IMR-90 (cell line): ENCODE data around the gene RPTOR. TPM values are rescaled to one million over a fixed set of nuclear protein-coding genes. Genes with fewer than 3 reads are reported as not detected.
A peak's percentile ranks its signal among the peaks of the same experiment; 100 is the strongest.

ENCODE experiments used
- ATAC-seq: fragments of 200-7000 bp; cut with Tn5 transposase; 2 replicates; pipeline ENCODE4 v1.9.1; 2020; ENCODE audit warnings: low read depth, mild to moderate bottlenecking, moderate library complexity
- BruUV-seq: library from RNA; stranded (reverse); fragments of 400-500 nt; replicated peaks from 2 replicates; lab custom pipeline; 2021; lab: Mats Ljungman, UMichigan
- CTCF ChIA-PET: fragments of 300-600 bp; formaldehyde crosslinking; extraction: SDS; loops from one replicate; lab custom pipeline; 2021; ENCODE audit warnings: antibody characterized with exemption; lab: Yijun Ruan, JAX
- POLR2A ChIA-PET: fragments of 300-600 bp; sonication (Branson Sonifier 250); formaldehyde crosslinking; loops from one replicate; lab custom pipeline; 2022; ENCODE audit warnings: antibody characterized with exemption; ENCODE audit not compliant: unreplicated experiment; lab: Charles Lee
- DNase-seq: peaks from one replicate; pipeline ENCODE4 v3.0.0; 2013
- H2AFZ ChIP-seq: replicated peaks from 2 replicates; pipeline ENCODE3; 2013; ENCODE audit warnings: low read length, mild to moderate bottlenecking; ENCODE audit not compliant: poor library complexity
- H2AK5ac ChIP-seq: 2 replicates; pipeline ENCODE4 v1.6.1; 2013; ENCODE audit warnings: low read depth, low read length, inconsistent platforms
- H2AK9ac ChIP-seq: replicated peaks from 2 replicates; pipeline ENCODE3; 2013; ENCODE audit warnings: mild to moderate bottlenecking, low read depth, low read length, moderate library complexity; ENCODE audit not compliant: poor library complexity
- H2BK120ac ChIP-seq: 2 replicates; pipeline ENCODE4 v1.6.1; 2013; ENCODE audit warnings: low read depth, low read length, inconsistent platforms
- H2BK15ac ChIP-seq: 3 replicates; pipeline ENCODE4 v1.6.1; 2013; ENCODE audit warnings: low read depth, low read length, inconsistent platforms
- H2BK20ac ChIP-seq: 2 replicates; pipeline ENCODE4 v1.6.1; 2013; ENCODE audit warnings: low read depth, mild to moderate bottlenecking, inconsistent platforms, low read length, moderate library complexity
- H2BK5ac ChIP-seq: 2 replicates; pipeline ENCODE4 v1.6.1; 2013; ENCODE audit warnings: mild to moderate bottlenecking, low read depth, low read length, inconsistent platforms; ENCODE audit not compliant: poor library complexity, severe bottlenecking
- H3K14ac ChIP-seq: replicated peaks from 2 replicates; pipeline ENCODE4 v1.6.1; 2013; ENCODE audit warnings: low read depth, low read length, inconsistent platforms
- H3K18ac ChIP-seq: 2 replicates; pipeline ENCODE4 v1.6.1; 2013; ENCODE audit warnings: low read depth, low read length, control low read depth
- H3K23ac ChIP-seq: 2 replicates; pipeline ENCODE4 v1.6.1; 2013; ENCODE audit warnings: low read depth, low read length, inconsistent platforms
- H3K27ac ChIP-seq: 2 replicates; pipeline ENCODE4 v1.5.1; 2013; ENCODE audit warnings: mild to moderate bottlenecking, control low read depth, low read length; ENCODE audit not compliant: insufficient read depth
- H3K27me3 ChIP-seq: 2 replicates; pipeline ENCODE4 v1.6.1; 2013; ENCODE audit warnings: low read length; ENCODE audit not compliant: control insufficient read depth, insufficient read depth
- H3K36me3 ChIP-seq: 2 replicates; pipeline ENCODE4 v1.6.1; 2013; ENCODE audit warnings: low read length, mixed read lengths; ENCODE audit not compliant: control insufficient read depth, insufficient read depth
- H3K4ac ChIP-seq: 2 replicates; pipeline ENCODE4 v1.6.1; 2013; ENCODE audit warnings: low read depth, low read length, inconsistent platforms
- H3K4me1 ChIP-seq: 2 replicates; pipeline ENCODE4 v1.6.1; 2013; ENCODE audit warnings: low read length, mixed read lengths; ENCODE audit not compliant: control insufficient read depth, insufficient read depth
- H3K4me2 ChIP-seq: 2 replicates; pipeline ENCODE4 v1.6.1; 2013; ENCODE audit warnings: low read depth, mild to moderate bottlenecking, control low read depth, low read length, moderate library complexity
- H3K4me3 ChIP-seq: 2 replicates; pipeline ENCODE4 v1.5.1; 2013; ENCODE audit warnings: low read depth, mild to moderate bottlenecking, control low read depth, low read length, moderate library complexity; ENCODE audit not compliant: insufficient read depth
- H3K56ac ChIP-seq: 2 replicates; pipeline ENCODE4 v1.6.1; 2013; ENCODE audit warnings: low read length, inconsistent platforms; ENCODE audit not compliant: insufficient read depth; ENCODE audit errors: extremely low read depth
- H3K79me1 ChIP-seq, 2 experiments: 2 replicates each; pipeline ENCODE4 v1.6.1; 2013; ENCODE audit warnings: low read length in 2 of 2, inconsistent platforms in 1 of 2, low read depth in 1 of 2
- H3K9ac ChIP-seq: 2 replicates; pipeline ENCODE4 v1.6.1; 2013; ENCODE audit warnings: low read depth, low read length, control low read depth
- H3K9me1 ChIP-seq: 2 replicates; pipeline ENCODE4 v1.6.1; 2013; ENCODE audit warnings: low read length, inconsistent platforms; ENCODE audit not compliant: insufficient read depth
- H3K9me3 ChIP-seq: 2 replicates; pipeline ENCODE4 v1.6.1; 2013; ENCODE audit warnings: low read length; ENCODE audit not compliant: control insufficient read depth, insufficient read depth
- H4K20me1 ChIP-seq: 2 replicates; pipeline ENCODE4 v1.6.1; 2013; ENCODE audit warnings: low read length, inconsistent platforms; ENCODE audit not compliant: insufficient read depth
- H4K5ac ChIP-seq: 2 replicates; pipeline ENCODE4 v1.6.1; 2013; ENCODE audit warnings: mild to moderate bottlenecking, low read depth, low read length, control low read depth
- H4K8ac ChIP-seq, 2 experiments: 2 replicates each; pipeline ENCODE4 v1.6.1; 2013; ENCODE audit warnings: low read depth in 2 of 2, low read length in 2 of 2, control low read depth in 1 of 2, inconsistent platforms in 1 of 2
- H4K91ac ChIP-seq: 2 replicates; pipeline ENCODE4 v1.6.1; 2013; ENCODE audit warnings: low read depth, low read length, inconsistent platforms; ENCODE audit not compliant: insufficient read depth
- BHLHE40 ChIP-seq: fragments of 150-350 bp; IDR thresholded peaks from 2 replicates; pipeline ENCODE4 v1.6.1; 2016; ENCODE audit warnings: mild to moderate bottlenecking, low read depth, low read length
- CEBPB ChIP-seq: IDR thresholded peaks from 2 replicates; pipeline ENCODE4 v1.6.1; 2012; ENCODE audit warnings: low read depth, low read length, improper control_type of control experiment
- CHD1 ChIP-seq: IDR thresholded peaks from 2 replicates; pipeline ENCODE4 v1.6.1; 2012; ENCODE audit warnings: low read depth, low read length, improper control_type of control experiment
- FOS ChIP-seq: fragments of 150-350 bp; IDR thresholded peaks from 2 replicates; pipeline ENCODE4 v1.6.1; 2016; ENCODE audit warnings: low read depth, low read length
- MAFK ChIP-seq: IDR thresholded peaks from 2 replicates; pipeline ENCODE4 v1.6.1; 2012; ENCODE audit warnings: low read depth, low read length, improper control_type of control experiment
- MAZ ChIP-seq: IDR thresholded peaks from 2 replicates; pipeline ENCODE4 v1.6.1; 2012; ENCODE audit warnings: low read depth, mild to moderate bottlenecking, low read length, improper control_type of control experiment, moderate library complexity, borderline replicate concordance
- MXI1 ChIP-seq: IDR thresholded peaks from 2 replicates; pipeline ENCODE4 v1.6.1; 2012; ENCODE audit warnings: low read depth, mild to moderate bottlenecking, low read length, moderate library complexity, borderline replicate concordance
- NFE2L2 ChIP-seq: fragments of 150-350 bp; IDR thresholded peaks from 2 replicates; pipeline ENCODE4 v1.6.1; 2016; ENCODE audit warnings: low read depth, mild to moderate bottlenecking, low read length
- POLR2A ChIP-seq: IDR thresholded peaks from 2 replicates; pipeline ENCODE4 v1.6.1; 2012; ENCODE audit warnings: mild to moderate bottlenecking, low read depth, low read length
- RAD21 ChIP-seq: IDR thresholded peaks from 2 replicates; pipeline ENCODE4 v1.6.1; 2012; ENCODE audit warnings: low read length, improper control_type of control experiment
- RCOR1 ChIP-seq: IDR thresholded peaks from 2 replicates; pipeline ENCODE4 v1.6.1; 2012; ENCODE audit warnings: mild to moderate bottlenecking, low read length, improper control_type of control experiment; ENCODE audit not compliant: insufficient replicate concordance
- RFX5 ChIP-seq: IDR thresholded peaks from 2 replicates; pipeline ENCODE4 v1.8.0; 2012; ENCODE audit warnings: low read depth, mild to moderate bottlenecking, low read length, moderate library complexity
- SMC3 ChIP-seq: fragments of 150-350 bp; IDR thresholded peaks from 2 replicates; pipeline ENCODE4 v1.6.1; 2016; ENCODE audit warnings: low read depth, mild to moderate bottlenecking, antibody characterized with exemption, low read length, moderate library complexity
- WGBS, 2 experiments: methylation state at CpG; one replicate each; pipeline versions ENCODE4 v1.1.5 to v1.1.7; 2013; ENCODE audit warnings: missing lambda C conversion rate in 2 of 2; ENCODE audit not compliant: insufficient read length in 1 of 2; ENCODE audit errors: extremely low coverage in 2 of 2; 5-methylcytosine and 5-hydroxymethylcytosine counted together
- dilution Hi-C: fragments of 300-500 bp; cut with HindIII; formaldehyde crosslinking; loops from one replicate; pipeline ENCODE4 v1.14.3; 2018; ENCODE audit warnings: low sequenced_read_pairs; ENCODE audit not compliant: unreplicated experiment
- in situ Hi-C: fragments of 300-500 bp; cut with MboI; formaldehyde crosslinking; loops from 3 replicates; pipeline ENCODE4 v1.14.3; 2019; ENCODE audit warnings: low sequenced_read_pairs, inconsistent platforms, mixed read lengths
- intact Hi-C: fragments of 100-400 bp; cut with micrococcal nuclease; formaldehyde crosslinking; loops from 2 replicates; pipeline ENCODE4 v1.10.0; 2022
- polyA plus RNA-seq, 3 experiments: library from polyadenylated mRNA; depleted of rRNA; stranded (reverse); fragments of >200 nt; gene quantifications; 2 replicates each; pipeline ENCODE4 v1.2.3, GENCODE V29; 2012; ENCODE audit warnings: low replicate concordance in 1 of 3
- total RNA-seq: library from RNA; depleted of rRNA; stranded (reverse); fragments of >200 nt; gene quantifications from 2 replicates; pipeline ENCODE4 v1.2.3, GENCODE V29; 2012
- TF ChIP-seq, protein P1 (sequence below): fragments of 150-350 bp; IDR thresholded peaks from 2 replicates; pipeline ENCODE4 v1.6.1; 2017; ENCODE audit warnings: mild to moderate bottlenecking, antibody characterized with exemption, low read length, low read depth
- TF ChIP-seq, protein P2 (sequence below): fragments of 150-350 bp; IDR thresholded peaks from 2 replicates; pipeline ENCODE4 v1.6.1; 2016; ENCODE audit warnings: low read depth, mild to moderate bottlenecking, low read length, moderate library complexity, borderline replicate concordance
- TF ChIP-seq, protein P3 (sequence below): conservative IDR thresholded peaks from 2 replicates; pipeline ENCODE4 v1.5.1; 2012; ENCODE audit warnings: mild to moderate bottlenecking, low read depth, low read length, improper control_type of control experiment

RPTOR gene
- total and polyA plus RNA-seq, 2 of the 4 experiments (the other 2 are of a cell fraction), result 10.8 to 14.7 TPM

DNA sequence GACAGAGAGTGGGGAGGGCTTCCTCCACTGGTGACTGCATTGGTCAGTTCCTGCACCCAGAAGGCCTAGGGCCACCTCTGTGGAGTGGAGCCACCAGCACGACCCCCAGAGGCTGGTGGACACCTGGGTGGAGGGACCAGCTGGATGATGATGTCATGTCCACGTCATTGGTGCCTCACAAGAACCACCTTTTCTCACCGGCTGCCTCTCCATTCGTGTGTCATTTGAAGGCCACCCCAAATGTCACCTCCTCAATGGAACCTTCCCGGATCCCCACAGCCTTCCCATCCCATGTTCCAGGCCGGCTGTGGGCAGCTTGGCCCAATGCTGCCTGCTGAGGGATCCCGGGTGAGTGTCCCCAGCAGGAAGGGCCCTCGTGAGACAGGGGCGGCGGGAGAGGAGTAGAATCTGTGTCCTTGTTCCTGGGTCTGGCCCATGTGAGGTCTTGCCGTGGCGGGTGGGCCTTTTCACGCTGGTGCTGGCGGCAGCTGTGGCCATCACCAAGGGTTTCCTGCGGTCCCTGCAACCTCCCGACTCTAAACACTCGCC, 437.9 kb downstream of the RPTOR start:
- no peaks in the 10 kb centered on the region for H3K27me3 ChIP-seq
- H2AFZ ChIP-seq, result peak overlapping the region; percentile 43
- H3K4me2 ChIP-seq, result no peak overlapping the region
- no peak overlapping the region for H3K56ac ChIP-seq
- H3K4me3 ChIP-seq, result no peak overlapping the region
- peaks cover 12% of the 10 kb centered on the region; the same call in 1 of the 2 replicates for H3K9me1 ChIP-seq
- no peak overlapping the region for H2BK20ac ChIP-seq
- no peak overlapping the region for H3K9ac ChIP-seq
- TF ChIP-seq RCOR1, result no peak
- TF ChIP-seq RAD21, result no peak
- TF ChIP-seq, protein P1, sequence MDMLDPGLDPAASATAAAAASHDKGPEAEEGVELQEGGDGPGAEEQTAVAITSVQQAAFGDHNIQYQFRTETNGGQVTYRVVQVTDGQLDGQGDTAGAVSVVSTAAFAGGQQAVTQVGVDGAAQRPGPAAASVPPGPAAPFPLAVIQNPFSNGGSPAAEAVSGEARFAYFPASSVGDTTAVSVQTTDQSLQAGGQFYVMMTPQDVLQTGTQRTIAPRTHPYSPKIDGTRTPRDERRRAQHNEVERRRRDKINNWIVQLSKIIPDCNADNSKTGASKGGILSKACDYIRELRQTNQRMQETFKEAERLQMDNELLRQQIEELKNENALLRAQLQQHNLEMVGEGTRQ, result no peak
- no peak for TF ChIP-seq NFE2L2
- TF ChIP-seq RFX5, result no peak
- TF ChIP-seq MAZ, result no peak
- TF ChIP-seq, protein P2, sequence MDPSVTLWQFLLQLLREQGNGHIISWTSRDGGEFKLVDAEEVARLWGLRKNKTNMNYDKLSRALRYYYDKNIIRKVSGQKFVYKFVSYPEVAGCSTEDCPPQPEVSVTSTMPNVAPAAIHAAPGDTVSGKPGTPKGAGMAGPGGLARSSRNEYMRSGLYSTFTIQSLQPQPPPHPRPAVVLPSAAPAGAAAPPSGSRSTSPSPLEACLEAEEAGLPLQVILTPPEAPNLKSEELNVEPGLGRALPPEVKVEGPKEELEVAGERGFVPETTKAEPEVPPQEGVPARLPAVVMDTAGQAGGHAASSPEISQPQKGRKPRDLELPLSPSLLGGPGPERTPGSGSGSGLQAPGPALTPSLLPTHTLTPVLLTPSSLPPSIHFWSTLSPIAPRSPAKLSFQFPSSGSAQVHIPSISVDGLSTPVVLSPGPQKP, result no peak
- no peak for TF ChIP-seq CHD1
- no peak for TF ChIP-seq MXI1
- no peak for TF ChIP-seq SMC3
- no peak for TF ChIP-seq FOS
- no peak for TF ChIP-seq CEBPB
- no peak for TF ChIP-seq MAFK
- TF ChIP-seq, protein P3, sequence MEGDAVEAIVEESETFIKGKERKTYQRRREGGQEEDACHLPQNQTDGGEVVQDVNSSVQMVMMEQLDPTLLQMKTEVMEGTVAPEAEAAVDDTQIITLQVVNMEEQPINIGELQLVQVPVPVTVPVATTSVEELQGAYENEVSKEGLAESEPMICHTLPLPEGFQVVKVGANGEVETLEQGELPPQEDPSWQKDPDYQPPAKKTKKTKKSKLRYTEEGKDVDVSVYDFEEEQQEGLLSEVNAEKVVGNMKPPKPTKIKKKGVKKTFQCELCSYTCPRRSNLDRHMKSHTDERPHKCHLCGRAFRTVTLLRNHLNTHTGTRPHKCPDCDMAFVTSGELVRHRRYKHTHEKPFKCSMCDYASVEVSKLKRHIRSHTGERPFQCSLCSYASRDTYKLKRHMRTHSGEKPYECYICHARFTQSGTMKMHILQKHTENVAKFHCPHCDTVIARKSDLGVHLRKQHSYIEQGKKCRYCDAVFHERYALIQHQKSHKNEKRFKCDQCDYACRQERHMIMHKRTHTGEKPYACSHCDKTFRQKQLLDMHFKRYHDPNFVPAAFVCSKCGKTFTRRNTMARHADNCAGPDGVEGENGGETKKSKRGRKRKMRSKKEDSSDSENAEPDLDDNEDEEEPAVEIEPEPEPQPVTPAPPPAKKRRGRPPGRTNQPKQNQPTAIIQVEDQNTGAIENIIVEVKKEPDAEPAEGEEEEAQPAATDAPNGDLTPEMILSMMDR, result no peak
- no peak for TF ChIP-seq POLR2A
- no peak for TF ChIP-seq BHLHE40
- no peak overlapping the region for H3K18ac ChIP-seq
- no peak overlapping the region for H2BK5ac ChIP-seq
- no peak overlapping the region for H3K14ac ChIP-seq
- no peak for ATAC-seq
- no peak overlapping the region for H2BK120ac ChIP-seq
- no peak overlapping the region for H4K91ac ChIP-seq
- no peaks in the 10 kb centered on the region for H3K9me3 ChIP-seq
- no peak overlapping the region; the same call in 2 of the 3 replicates for H2BK15ac ChIP-seq
- no peak overlapping the region for H3K27ac ChIP-seq
- DNase-seq, result no peak
- no TSS peak for BruUV-seq
- no peak overlapping the region for H4K8ac ChIP-seq
- H3K79me1 ChIP-seq, result no peaks in the 10 kb centered on the region
- H3K4ac ChIP-seq, result no peak overlapping the region
- peak overlapping the region; percentile 58 for H2AK5ac ChIP-seq
- H3K36me3 ChIP-seq, result no peaks in the 10 kb centered on the region
- dilution Hi-C loops, result no loop called here
- ChIA-PET POLR2A (no interaction called here), CTCF (interaction anchor here (0.9 kb wide), 1 partner anchor 556 kb away, joined by 3 read pairs; no protein-coding TSS in a partner anchor)
- intact Hi-C loops, result loop anchor here (5.0 kb wide), 2 partner anchors 115 to 405 kb away; no protein-coding TSS in a partner anchor
- H3K23ac ChIP-seq, result no peak overlapping the region
- H4K5ac ChIP-seq, result no peak overlapping the region
- peaks cover 7% of the 10 kb centered on the region for H3K4me1 ChIP-seq
- H2AK9ac ChIP-seq, result peak overlapping the region; percentile 74
- no peaks in the 10 kb centered on the region for H4K20me1 ChIP-seq
- WGBS, 2 experiments, result 91% methylated on average over 12 of the region's 17 CpGs; no CpG with 5 or more reads in 1 of the 2 experiments
- in situ Hi-C loops, result loop anchor here (5.0 kb wide), 1 partner anchor 555 kb away; no protein-coding TSS in a partner anchor
